ENCODE data around the gene EPC2. TPM values are rescaled to one million over a fixed set of nuclear protein-coding genes. Genes with fewer than 3 reads are reported as not detected.

Gene EPC2
- polyA plus RNA-seq, 1 experiment: 12.4 TPM

GRCh38 chr2:148622366-148622765, 22.2 kb upstream of the EPC2 start:
- Histone ChIP-seq H3K4me3 (ENCODE audit: low read depth, low read length) (no peak overlapping the region), H3K36me3 (ENCODE audit: control insufficient read depth, insufficient read depth, low read length) (no peaks in the 10 kb centered on the region), H3K27me3 (ENCODE audit: control insufficient read depth, insufficient read depth, low read length) (peaks cover 2% of the 10 kb centered on the region; the same call in 1 of the 2 replicates)
- no peak for TF ChIP-seq CTCF (IDR thresholded peaks at IDR 0.05; ENCODE audit: insufficient read depth, low read depth, low read length)
- CTCF ChIA-PET: no interaction called here
- DNase-seq (ENCODE audit: low read depth): no peak
- POLR2A ChIA-PET: no interaction called here

- no peak for DNase-seq (ENCODE audit: low read depth)
- POLR2A ChIA-PET: interaction anchor here (0.6 kb wide), 1 partner anchor 76 kb away, joined by 3 read pairs; no protein-coding TSS in a partner anchor
Measured at GRCh38 chr2:148623086-148623485, 21.5 kb upstream of the EPC2 start.

GRCh38 chr2:148627224-148627623, 17.3 kb upstream of the EPC2 start:
- H3K36me3 ChIP-seq (ENCODE audit: control insufficient read depth, insufficient read depth, low read length): no peaks in the 10 kb centered on the region
- H3K27me3 ChIP-seq (ENCODE audit: control insufficient read depth, insufficient read depth, low read length): peaks cover 2% of the 10 kb centered on the region; the same call in 1 of the 2 replicates
- ChIA-PET CTCF (no interaction called here), POLR2A (no interaction called here)
- no peak for TF ChIP-seq CTCF (IDR thresholded peaks at IDR 0.05; ENCODE audit: insufficient read depth, low read depth, low read length)
- no peak for DNase-seq (ENCODE audit: low read depth)
- H3K4me3 ChIP-seq (ENCODE audit: low read depth, low read length): no peak overlapping the region

More at GRCh38 chr2:148623086-148623485, 21.5 kb upstream of the EPC2 start:
- peaks cover 2% of the 10 kb centered on the region; the same call in 1 of the 2 replicates for H3K27me3 ChIP-seq (ENCODE audit: control insufficient read depth, insufficient read depth, low read length)
- CTCF ChIA-PET: no interaction called here
- no peak for TF ChIP-seq CTCF (IDR thresholded peaks at IDR 0.05; ENCODE audit: insufficient read depth, low read depth, low read length)
- no peak overlapping the region for H3K4me3 ChIP-seq (ENCODE audit: low read depth, low read length)
- H3K36me3 ChIP-seq (ENCODE audit: control insufficient read depth, insufficient read depth, low read length): no peaks in the 10 kb centered on the region

- CTCF ChIA-PET: interaction anchor here (1.1 kb wide), 1 partner anchor 357 kb away, joined by 4 read pairs; no protein-coding TSS in a partner anchor
- no peaks in the 10 kb centered on the region for H3K36me3 ChIP-seq (ENCODE audit: control insufficient read depth, insufficient read depth, low read length)
- DNase-seq (ENCODE audit: low read depth): no peak
- H3K4me3 ChIP-seq (ENCODE audit: low read depth, low read length): no peak overlapping the region
- POLR2A ChIA-PET: no interaction called here
- no peak for TF ChIP-seq CTCF (IDR thresholded peaks at IDR 0.05; ENCODE audit: insufficient read depth, low read depth, low read length)
- H3K27me3 ChIP-seq (ENCODE audit: control insufficient read depth, insufficient read depth, low read length): peaks cover 2% of the 10 kb centered on the region
Measured at GRCh38 chr2:148634749-148635148, 9.8 kb upstream of the EPC2 start.

- CTCF ChIA-PET: interaction anchor here (0.7 to 5.2 kb wide), 2 partner anchors 138 to 352 kb away, joined by 3 to 28 read pairs; no protein-coding TSS in a partner anchor
- POLR2A ChIA-PET: no interaction called here
- no peak for DNase-seq (ENCODE audit: low read depth)
- no peak for TF ChIP-seq CTCF (IDR thresholded peaks at IDR 0.05; ENCODE audit: insufficient read depth, low read depth, low read length)
- H3K4me3 ChIP-seq (ENCODE audit: low read depth, low read length): no peak overlapping the region
- no peaks in the 10 kb centered on the region for H3K36me3 ChIP-seq (ENCODE audit: control insufficient read depth, insufficient read depth, low read length)
- peaks cover 5% of the 10 kb centered on the region for H3K27me3 ChIP-seq (ENCODE audit: control insufficient read depth, insufficient read depth, low read length)
Measured at GRCh38 chr2:148638543-148638942, 6.0 kb upstream of the EPC2 start.

All from BJ (cell line).